Measurements from ENCODE around the gene RAB11FIP3.

Gene RAB11FIP3

DNA sequence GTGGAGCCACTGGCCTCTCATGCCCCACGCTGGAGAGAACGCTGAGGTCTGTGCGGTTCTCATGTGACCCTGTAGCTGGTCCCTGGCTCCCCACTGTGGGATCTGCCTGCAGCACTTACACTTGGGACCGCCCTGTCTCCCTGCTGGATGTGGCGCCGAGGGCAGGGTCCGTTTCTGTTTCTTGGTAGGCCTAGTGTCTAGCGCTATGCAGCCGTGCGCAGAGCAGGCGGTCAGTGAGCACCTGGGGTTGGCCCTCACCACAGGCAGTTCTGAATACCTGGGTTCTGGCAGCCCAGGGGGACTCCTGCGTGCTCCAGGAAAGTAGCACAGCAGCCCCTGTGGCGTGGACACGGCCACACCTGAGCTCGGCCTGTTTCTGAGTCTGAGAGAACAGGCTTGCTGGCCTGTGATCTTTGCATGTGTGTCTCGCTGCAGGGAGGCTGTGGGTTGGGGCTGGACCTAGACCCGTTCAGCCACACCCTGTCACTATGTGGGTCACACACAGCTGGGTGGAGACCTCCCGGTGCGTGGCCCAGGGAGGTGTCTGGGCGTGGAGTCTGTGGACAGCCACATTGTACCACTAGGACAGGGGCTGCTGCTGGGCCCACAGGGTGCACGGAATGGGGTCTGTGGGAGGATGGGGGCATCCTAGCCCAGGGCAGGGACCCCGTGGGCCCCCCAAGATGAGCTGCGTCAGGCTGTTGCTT lies 104.8 kb downstream of the RAB11FIP3 start:
- TF ChIP-seq GATA2 (IDR thresholded peaks at IDR 0.05; ENCODE audit: low read depth, low read length) (no peak), GATA3 (IDR thresholded peaks at IDR 0.05; ENCODE audit: low read depth, low read length) (no peak)

DNA sequence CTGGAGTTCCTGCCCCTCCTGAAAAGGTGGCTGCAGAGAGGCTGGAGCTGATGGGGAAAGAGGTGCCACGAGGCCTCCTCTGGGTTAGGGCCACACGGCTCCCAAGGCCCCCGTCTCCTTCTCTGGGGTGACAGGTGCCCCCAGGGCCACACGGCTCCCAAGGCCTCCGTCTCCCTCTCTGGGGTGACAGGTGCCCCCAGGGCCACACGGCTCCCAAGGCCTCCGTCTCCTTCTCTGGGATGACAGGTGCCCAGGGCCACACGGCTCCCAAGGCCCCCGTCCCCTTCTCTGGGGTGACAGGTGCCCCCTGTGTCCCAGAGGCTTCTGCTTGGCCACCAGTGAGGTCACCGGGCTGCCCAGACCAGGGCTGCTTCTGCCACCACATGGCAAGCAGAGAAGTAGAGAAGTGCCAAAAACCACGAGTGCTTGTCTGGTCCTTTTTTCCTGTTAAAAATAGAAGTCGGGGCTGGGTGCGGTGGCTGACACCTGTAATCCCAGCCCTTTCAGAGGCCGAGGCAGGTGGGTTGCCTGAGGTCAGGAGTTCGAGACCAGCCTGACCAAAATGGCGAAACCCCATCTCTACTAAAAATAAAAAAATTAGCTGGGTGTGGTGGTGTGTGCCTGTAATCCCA lies 106.2 kb downstream of the RAB11FIP3 start:
- TF ChIP-seq GATA2 (IDR thresholded peaks at IDR 0.05; ENCODE audit: low read depth, low read length) (no peak), GATA3 (IDR thresholded peaks at IDR 0.05; ENCODE audit: low read depth, low read length) (no peak)

DNA sequence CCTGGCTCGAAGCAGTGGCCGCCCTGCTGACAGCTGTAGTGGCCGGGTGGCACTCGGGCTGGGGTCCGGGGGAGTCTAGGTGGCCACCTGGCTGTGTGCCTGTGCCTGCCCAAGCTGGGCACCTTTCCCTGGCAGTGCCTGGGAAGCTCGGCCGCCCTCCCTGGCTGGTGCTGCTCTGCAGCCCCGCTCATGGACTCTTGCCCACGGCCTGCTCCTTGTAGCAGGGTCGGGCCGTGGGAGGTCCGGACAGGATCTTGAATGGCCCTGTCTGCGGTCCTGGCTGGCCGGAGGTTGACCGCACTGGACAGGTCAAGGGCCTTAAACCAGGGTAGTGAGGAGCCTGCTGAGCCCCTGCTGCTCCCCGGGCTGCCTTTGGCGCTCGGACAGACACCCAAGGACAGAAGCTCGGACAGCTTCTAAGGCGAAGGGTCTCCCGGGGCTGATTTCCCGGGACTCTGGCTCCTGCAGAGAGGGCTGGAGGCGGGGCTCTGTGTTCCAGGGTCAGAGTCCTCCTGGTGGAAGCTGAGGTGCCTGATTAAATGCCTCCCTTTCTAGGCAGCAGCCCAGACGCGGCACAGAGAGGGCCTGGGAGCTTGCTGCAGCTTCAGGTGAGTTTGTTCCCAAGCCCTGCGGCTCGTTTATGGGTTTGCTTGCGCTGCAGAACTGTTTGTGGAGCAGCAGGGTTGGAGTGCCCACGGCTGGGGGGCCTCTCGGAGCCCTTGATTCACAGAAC lies 108.1 kb downstream of the RAB11FIP3 start:
- TF ChIP-seq GATA2 (IDR thresholded peaks at IDR 0.05; ENCODE audit: low read depth, low read length) (no peak), GATA3 (IDR thresholded peaks at IDR 0.05; ENCODE audit: low read depth, low read length) (no peak)

GRCh38 chr16:534135-534534 lies 108.7 kb downstream of the RAB11FIP3 start:
- no peak for TF ChIP-seq GATA3 (IDR thresholded peaks at IDR 0.05; ENCODE audit: low read depth, low read length)
- no peak for TF ChIP-seq GATA2 (IDR thresholded peaks at IDR 0.05; ENCODE audit: low read depth, low read length)

- TF ChIP-seq GATA2 (IDR thresholded peaks at IDR 0.05; ENCODE audit: low read depth, low read length) (no peak), GATA3 (IDR thresholded peaks at IDR 0.05; ENCODE audit: low read depth, low read length) (no peak)
Observed at GRCh38 chr16:534856-535445, 109.5 kb downstream of the RAB11FIP3 start.

GRCh38 chr16:535446-536405 lies 110.3 kb downstream of the RAB11FIP3 start:
- TF ChIP-seq GATA3 (IDR thresholded peaks at IDR 0.05; ENCODE audit: low read depth, low read length) (no peak), GATA2 (IDR thresholded peaks at IDR 0.05; ENCODE audit: low read depth, low read length) (no peak)

GRCh38 chr16:536746-537145 lies 111.3 kb downstream of the RAB11FIP3 start:
- TF ChIP-seq GATA2 (IDR thresholded peaks at IDR 0.05; ENCODE audit: low read depth, low read length) (no peak), GATA3 (IDR thresholded peaks at IDR 0.05; ENCODE audit: low read depth, low read length) (no peak)

DNA sequence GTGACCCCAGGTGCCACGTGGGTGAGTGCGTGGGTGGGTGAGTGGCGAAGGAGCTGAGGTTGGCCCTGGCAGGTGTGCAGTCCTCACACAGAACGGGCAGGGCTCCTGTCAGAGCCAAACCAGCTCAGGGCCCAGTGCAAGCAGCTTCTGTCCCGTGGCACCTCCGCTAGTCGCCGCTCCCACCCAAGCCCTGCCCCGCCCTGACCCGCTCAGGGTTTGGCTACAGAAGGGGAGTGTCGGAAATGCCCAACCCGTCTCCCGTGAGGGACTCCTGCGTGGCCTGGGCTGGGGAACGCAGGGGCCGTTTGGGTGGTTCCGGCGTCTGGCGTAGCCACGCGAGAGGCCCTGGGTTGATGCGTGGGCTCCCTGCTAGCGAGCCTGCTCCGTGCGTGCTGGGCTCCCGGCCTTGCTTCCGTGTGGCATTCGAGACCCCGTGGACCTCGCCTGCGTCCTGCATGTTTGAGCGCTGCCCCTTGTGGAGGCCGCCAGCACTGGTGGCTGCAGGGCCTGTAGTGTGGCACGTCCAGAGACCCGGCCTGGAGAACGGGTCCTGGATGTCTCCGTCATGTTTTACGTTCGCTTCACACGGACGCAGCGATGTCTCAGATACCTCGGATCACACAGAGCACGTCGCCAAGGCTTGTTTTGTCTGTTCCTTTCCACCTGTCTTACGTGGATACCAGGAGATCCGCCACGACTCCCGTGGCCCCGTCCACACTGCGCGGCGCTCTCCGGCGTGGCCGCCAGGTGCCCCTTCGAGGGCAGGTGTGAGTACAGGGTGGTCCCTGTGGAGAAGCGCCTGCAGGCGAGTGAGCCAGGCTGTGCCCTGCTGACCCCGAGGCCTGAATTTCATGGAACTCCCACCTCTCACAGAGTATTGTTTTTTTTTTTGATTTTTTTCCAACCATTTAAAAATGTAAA lies 112.2 kb downstream of the RAB11FIP3 start:
- no peak for TF ChIP-seq GATA2 (IDR thresholded peaks at IDR 0.05; ENCODE audit: low read depth, low read length)
- no peak for TF ChIP-seq GATA3 (IDR thresholded peaks at IDR 0.05; ENCODE audit: low read depth, low read length)

DNA sequence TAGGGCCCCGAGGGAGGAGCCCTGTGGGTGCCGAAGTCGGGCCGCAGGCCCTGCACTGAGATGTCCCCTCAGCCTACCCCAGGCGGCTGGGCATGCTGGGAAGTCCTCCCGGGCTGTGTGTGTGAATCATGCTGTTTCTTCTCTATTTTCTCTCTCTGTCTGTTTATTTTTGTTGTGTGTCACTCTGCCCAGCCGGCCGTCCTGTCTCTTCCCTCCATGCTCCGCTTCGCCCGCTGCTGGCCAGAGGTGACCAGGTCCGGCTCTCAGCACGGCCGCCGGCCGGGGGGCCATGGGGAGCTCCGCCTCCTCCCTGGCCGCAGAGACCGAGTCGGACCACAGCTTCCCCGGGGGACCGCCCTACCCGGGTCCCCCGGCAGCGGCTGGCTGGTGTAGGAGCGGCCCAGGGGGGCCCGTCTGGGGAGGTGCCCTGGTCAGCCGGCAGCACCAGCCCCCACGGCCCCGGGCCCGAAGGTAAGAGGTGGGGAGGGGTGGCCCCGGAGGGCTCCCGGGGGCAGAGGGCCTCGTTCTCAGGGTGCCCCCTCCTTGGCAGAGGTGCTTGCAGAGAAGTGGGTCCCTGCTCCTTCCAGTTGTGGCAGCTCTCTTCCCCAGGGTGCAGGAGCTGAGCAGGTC lies 114.6 kb downstream of the RAB11FIP3 start:
- no peak for TF ChIP-seq GATA3 (IDR thresholded peaks at IDR 0.05; ENCODE audit: low read depth, low read length)
- TF ChIP-seq GATA2 (IDR thresholded peaks at IDR 0.05; ENCODE audit: low read depth, low read length) = no peak

GRCh38 chr16:540645-541340 lies 115.3 kb downstream of the RAB11FIP3 start:
- no peak for TF ChIP-seq GATA3 (IDR thresholded peaks at IDR 0.05; ENCODE audit: low read depth, low read length)
- no peak for TF ChIP-seq GATA2 (IDR thresholded peaks at IDR 0.05; ENCODE audit: low read depth, low read length)
